ENCODE data around the gene DMD. TPM values are rescaled to one million over a fixed set of nuclear protein-coding genes. Genes with fewer than 3 reads are reported as not detected.

Gene DMD
- total RNA-seq, 1 donor from 2014 or later, result 131 TPM

DNA sequence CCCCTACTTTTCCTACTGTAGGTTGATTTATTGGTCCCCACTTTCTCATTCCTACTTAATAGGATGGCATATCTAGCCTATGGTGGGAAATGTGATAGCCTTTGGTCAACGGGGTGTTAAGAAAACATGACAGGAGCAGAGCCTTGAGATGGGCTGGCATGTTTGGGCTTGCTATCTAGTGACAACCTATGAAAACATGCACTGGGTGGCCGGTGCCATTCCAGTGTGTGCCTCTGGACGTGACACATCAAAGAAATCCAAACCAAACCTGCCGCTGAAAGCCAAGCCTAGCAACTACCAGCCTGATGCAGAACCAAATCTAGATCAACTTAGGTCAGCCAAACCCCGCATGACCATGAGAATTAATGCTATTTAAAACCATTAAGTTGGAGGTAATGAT, 317.6 kb downstream of the DMD start:
- no peak for ATAC-seq
- intact Hi-C loops (cut with micrococcal nuclease), result no loop called here
- DNase-seq, result no peak

DNA sequence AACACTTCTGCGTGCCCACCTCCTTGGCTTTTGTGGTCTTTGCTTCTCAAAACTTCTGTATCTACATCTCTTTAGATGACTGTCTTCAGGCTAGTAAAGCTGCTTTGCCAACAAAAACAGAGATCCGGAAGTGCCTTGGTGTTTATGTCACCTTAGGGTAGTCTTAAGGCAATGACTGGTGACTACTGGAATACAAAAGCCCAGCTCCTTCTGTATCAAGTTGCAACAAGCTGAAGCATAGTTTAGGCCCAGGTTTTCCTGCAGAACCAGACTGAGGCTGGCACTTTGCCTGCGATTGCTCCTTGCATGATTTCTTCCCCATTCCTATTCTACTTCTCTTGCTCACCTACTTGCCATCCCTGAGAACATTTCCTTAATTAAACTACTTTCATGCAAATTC, 333.8 kb downstream of the DMD start:
- intact Hi-C loops (cut with micrococcal nuclease), result no loop called here
- no peak for ATAC-seq
- DNase-seq, result no peak

- ATAC-seq (no peak), DNase-seq (no peak)
- intact Hi-C loops (cut with micrococcal nuclease), result no loop called here
Measured at GRCh38 chrX:32874839-32875238, 336.5 kb downstream of the DMD start.

DNA sequence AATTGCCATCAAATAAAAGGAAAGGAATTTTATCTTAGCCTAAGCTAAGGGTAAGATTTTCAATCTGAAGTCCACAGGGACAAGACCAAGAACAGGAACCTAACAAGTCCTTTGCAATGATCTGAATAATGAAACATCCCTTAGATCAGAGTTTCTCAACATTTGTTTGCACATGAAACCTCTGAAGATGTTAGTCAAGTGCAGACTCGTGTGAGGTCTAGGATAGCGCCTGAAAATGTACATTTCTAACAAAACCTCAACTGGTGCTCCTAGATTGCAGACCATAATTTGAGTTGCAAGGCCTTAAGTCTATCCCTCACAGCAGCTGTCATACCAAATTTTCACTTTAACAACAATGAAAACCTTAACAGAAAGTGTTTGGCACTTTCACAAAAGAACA, 337.6 kb downstream of the DMD start:
- DNase-seq, result no peak
- intact Hi-C loops (cut with micrococcal nuclease), result no loop called here
- ATAC-seq, result no peak

- ATAC-seq, result peak; percentile 45
Measured at GRCh38 chrX:32871636-32872035, 339.7 kb downstream of the DMD start.

DNA sequence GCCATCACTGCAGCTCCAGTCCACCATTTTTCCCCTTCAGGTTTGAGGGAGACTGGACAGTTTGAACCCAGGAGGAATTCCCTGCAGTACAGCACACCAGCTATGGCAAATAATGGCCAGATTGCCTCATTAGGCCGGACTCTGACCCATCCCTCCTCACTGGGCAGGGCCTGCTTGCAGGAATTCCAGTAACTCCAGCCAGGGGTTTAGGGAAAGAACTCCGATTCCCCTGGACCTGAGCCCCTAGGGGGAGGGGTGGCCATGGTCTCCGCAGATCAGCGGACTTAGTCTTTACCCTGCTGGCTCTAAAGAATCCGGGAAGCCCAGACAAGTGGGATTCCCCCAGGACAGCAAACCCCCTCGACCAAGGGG, 342.8 kb downstream of the DMD start:
- no peak for DNase-seq
- no peak for ATAC-seq
- intact Hi-C loops (cut with micrococcal nuclease), result no loop called here

More at GRCh38 chrX:32871636-32872035, 339.7 kb downstream of the DMD start:
- no peak for DNase-seq
- intact Hi-C loops (cut with micrococcal nuclease), result no loop called here

DNA sequence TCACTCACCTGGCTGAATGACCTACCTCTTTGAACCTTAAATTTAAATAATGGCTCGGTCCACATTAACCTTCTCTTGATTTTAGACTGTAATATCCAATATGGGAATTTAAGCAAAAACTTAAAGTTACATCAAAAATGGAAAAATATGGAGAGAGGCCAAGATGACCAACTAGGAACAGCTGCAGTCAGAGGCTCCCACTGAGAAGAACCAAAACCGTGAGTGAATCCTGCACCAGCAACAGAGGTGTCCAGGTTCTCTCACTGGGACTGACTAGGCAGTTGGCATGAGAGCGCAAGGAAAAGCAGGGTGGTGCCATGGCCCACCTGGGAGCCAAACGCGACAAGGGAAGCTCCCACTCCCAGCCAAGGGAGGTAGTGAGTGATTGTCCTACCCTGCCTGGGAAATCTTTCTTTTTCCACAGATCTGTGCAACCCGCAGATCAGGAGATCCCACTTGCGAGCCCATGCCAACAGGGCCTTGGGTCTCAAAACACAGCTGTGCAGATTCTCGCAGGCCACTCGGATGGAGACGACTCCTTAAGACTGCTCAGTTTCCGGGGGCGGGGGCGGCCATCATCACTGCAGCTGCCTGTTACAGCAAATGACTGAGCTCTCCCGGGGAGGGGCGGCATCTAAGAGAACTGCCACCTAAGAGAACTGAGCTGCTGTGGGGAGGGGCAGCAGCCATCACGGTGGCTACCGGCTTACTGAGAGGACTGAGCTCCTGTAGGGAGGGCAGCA, 343.4 kb downstream of the DMD start:
- intact Hi-C loops (cut with micrococcal nuclease), result no loop called here

DNA sequence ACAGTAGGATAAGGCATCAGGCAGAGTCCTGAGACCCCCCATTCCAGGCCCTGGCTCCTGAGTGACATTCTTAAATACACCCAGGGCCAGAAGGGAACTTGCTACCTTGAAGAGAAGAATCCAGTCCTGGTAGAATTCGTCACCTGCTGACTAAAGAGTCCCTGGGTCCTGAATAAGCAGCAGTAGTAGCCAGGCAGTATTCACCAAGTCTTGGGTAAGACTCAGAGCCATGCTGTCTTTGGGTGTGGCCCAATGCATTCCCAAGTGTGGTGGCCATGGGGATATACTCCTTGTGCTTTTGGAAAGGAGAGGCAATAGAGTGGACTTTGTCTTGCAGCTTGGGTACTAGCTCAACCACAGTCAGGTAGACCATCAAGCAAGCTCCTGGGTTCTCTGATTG, 359.1 kb downstream of the DMD start:
- intact Hi-C loops (cut with micrococcal nuclease), result no loop called here
- DNase-seq (no peak), ATAC-seq (no peak)

More for the DNA sequence above, 343.4 kb downstream of the DMD start:
- no peak for ATAC-seq
- no peak for DNase-seq

DNA sequence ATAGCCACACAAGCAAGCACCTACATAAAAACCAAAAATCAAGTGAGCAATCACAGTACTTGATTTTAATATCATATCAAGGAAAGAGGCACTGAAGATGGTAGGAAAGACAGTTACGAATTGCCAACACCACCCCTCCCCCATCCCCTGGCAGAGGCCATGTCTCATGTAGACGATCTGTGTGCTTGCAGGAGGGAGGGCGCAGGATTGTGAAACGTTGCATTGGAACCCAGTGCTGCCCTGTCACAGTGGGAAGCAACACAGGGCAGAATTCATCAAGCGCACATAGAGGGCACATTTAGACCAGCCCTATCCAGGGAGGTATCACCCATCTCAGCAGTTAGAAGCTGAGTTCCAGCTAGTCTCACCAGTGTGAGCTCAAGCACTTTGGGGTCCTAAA, 359.8 kb downstream of the DMD start:
- no peak for DNase-seq
- intact Hi-C loops (cut with micrococcal nuclease), result no loop called here
- no peak for ATAC-seq

- intact Hi-C loops (cut with micrococcal nuclease), result no loop called here
- no peak for ATAC-seq
- DNase-seq, result no peak
Measured at GRCh38 chrX:32847921-32848320, 363.4 kb downstream of the DMD start.

GRCh38 chrX:32842053-32842452, 369.3 kb downstream of the DMD start:
- no peak for DNase-seq
- no peak for ATAC-seq
- intact Hi-C loops (cut with micrococcal nuclease), result no loop called here

GRCh38 chrX:32839781-32840180, 371.6 kb downstream of the DMD start:
- intact Hi-C loops (cut with micrococcal nuclease), result no loop called here
- DNase-seq (no peak), ATAC-seq (no peak)

- DNase-seq (no peak), ATAC-seq (peak; percentile 27)
- intact Hi-C loops (cut with micrococcal nuclease), result no loop called here
Measured at GRCh38 chrX:32825009-32825408, 386.3 kb downstream of the DMD start.

DNA sequence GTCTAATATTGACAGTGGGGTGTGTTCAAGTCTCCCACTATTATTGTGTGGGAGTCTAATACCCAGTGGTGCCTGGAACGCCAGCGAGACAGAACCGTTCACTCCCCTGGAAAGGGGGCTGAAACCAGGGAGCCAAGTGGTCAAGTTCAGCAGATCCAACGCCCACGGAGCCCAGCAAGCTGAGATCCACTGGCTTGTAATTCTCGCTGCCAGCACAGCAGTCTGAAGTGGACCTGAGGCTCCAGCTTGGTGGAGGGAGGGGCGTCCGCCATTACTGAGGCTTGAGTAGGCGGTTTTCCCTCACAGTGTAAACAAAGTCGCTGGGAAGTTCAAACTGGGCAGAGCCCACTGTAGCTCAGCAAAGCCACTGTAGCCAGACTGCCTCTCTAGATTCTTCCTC, 407.3 kb downstream of the DMD start:
- ATAC-seq (no peak), DNase-seq (no peak)
- intact Hi-C loops (cut with micrococcal nuclease), result no loop called here

GRCh38 chrX:32798990-32799389, 412.4 kb downstream of the DMD start:
- intact Hi-C loops (cut with micrococcal nuclease), result no loop called here
- ATAC-seq (no peak), DNase-seq (no peak)

- no peak for DNase-seq
- no peak for ATAC-seq
- intact Hi-C loops (cut with micrococcal nuclease), result no loop called here
Measured at GRCh38 chrX:32788936-32789335, 422.4 kb downstream of the DMD start.

DNA sequence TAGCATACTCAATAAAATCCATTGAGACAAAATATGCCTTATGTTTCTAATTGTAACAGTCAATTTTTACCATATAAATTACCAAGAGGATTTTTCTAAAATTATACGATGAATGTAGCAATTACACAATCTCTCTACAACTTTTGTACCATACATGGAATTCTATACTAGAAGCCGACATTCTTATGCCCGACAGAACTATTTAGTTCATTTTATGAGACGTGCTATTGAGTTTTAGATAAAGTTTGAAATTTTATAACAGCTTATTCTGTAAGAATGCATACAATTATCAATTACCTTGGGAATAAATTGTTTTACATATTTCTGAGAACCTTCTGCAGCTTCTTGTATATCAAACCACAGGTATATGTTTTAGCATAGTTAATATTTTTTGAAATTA, 431.2 kb downstream of the DMD start:
- intact Hi-C loops (cut with micrococcal nuclease), result no loop called here
- DNase-seq (no peak), ATAC-seq (no peak)

GRCh38 chrX:32778965-32779364, 432.4 kb downstream of the DMD start:
- DNase-seq, result no peak
- intact Hi-C loops (cut with micrococcal nuclease), result no loop called here
- no peak for ATAC-seq

GRCh38 chrX:32774966-32775365, 436.4 kb downstream of the DMD start:
- DNase-seq (no peak), ATAC-seq (no peak)
- intact Hi-C loops (cut with micrococcal nuclease), result no loop called here

- ATAC-seq (no peak), DNase-seq (no peak)
- intact Hi-C loops (cut with micrococcal nuclease), result no loop called here
Measured at GRCh38 chrX:32749070-32749469, 462.3 kb downstream of the DMD start.

DNA sequence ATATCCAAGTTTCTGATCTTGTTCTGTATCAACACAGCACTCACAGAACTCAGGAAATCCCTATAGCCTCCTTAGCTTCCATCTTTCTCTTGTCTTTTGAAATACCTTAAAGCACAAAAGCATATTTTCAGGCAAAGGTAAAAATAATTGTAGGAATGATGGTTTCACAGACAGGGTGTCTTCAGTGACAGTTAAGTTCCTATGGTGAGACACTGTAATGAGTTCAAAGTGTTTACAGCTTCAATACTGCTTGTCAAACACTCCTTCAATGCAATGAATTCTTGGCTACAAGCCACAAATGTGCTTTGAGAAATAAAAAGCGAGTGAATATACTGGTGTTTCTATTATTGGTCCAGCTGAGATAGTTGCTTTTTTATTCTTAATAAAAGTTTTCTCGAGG, 466.0 kb downstream of the DMD start:
- intact Hi-C loops (cut with micrococcal nuclease), result no loop called here
- ATAC-seq (peak; percentile 32), DNase-seq (no peak)

DNA sequence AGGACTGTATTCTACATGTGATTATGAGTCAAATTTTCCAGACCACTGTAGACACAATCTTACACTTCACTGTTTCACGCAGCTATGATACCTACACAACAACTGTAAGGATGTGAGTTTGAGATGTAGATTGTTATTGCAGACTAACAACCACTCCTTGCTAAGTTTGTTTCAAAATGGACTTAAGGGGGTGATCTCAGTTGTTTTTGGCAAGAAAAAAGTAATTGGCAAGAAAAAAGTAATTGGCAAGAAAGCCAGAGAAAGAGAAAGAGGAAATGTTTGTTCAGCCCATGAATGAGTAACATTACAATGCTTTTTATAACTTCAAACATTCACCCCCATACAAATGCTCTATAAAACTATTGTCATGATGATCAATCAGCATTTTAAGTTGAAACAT, 466.4 kb downstream of the DMD start:
- intact Hi-C loops (cut with micrococcal nuclease), result no loop called here
- no peak for ATAC-seq
- no peak for DNase-seq
